Embryonic facial prominence (tissue), 1 donor: ENCODE measurements around the gene OR2W3.
"Not testable (repeated sequence)": the region's sequence is repeated elsewhere in the genome, so short reads cannot be mapped to it uniquely, and the experiment has no call there.

Experiments
- DNase-seq: peaks from one replicate; pipeline ENCODE4 v3.0.0-alpha.2; 2016; ENCODE audit errors: extremely low spot score

The OR2W3 gene

GRCh38 chr1:247919952-247920351 lies 24.6 kb downstream of the OR2W3 start, which contains the start of gene OR2T8:
OR2T8 (plus strand) TSS chr1:247920252; CDS start chr1:247921018, 766 bp downstream.
- DNase-seq, result no peak

GRCh38 chr1:247923941-247924340 lies 28.6 kb downstream of the OR2W3 start:
- no peak for DNase-seq

- no peak for DNase-seq
These were observed 29.5 kb downstream of the OR2W3 start, which contains the start of gene OR2AJ1 for GRCh38 chr1:247924868-247925267. OR2AJ1 (plus strand) TSS chr1:247924889; CDS start chr1:247933769, 8,880 bp downstream.

GRCh38 chr1:247933989-247934388 lies 38.6 kb downstream of the OR2W3 start:
- DNase-seq, result no peak

DNA sequence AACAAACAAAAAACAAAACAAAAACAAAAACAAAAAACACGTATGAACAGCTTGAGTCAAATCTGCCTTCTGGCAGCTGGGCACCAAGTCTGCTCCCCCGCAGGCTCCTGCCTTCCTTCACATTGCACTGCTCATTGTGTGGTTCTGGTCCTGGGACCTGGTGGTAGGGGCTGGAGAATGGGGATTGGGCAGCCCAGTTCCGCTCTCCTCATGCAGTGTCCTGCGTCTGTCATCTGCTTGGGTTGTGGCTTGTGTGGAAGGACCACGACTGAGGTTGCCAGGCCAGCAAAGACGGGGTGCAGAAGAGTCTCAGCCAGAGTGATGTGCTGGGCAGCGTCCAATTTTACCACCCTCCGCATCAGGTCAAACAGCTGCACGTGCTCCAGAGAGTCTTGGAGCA lies 40.4 kb downstream of the OR2W3 start:
- no peak for DNase-seq

DNA sequence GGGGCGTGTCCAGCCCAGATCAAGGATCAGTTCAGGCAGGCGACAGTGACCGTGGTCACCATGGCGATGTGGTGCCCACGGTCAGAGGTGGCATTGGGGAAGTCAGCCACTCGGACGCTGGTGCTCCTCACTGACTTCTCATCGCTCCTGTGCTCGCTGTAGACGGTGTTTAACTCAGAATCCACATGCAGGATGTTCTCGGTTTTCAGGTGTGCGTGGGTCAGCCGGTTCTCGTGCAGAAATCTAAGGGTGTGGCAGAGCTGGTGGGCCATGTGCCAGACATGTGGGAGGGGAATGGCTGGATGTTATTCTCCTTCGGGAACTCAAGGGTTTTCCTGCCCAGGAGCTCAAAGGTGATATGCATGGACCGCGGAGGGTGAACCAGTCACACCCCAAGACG lies 41.0 kb downstream of the OR2W3 start:
- DNase-seq, result no peak

DNA sequence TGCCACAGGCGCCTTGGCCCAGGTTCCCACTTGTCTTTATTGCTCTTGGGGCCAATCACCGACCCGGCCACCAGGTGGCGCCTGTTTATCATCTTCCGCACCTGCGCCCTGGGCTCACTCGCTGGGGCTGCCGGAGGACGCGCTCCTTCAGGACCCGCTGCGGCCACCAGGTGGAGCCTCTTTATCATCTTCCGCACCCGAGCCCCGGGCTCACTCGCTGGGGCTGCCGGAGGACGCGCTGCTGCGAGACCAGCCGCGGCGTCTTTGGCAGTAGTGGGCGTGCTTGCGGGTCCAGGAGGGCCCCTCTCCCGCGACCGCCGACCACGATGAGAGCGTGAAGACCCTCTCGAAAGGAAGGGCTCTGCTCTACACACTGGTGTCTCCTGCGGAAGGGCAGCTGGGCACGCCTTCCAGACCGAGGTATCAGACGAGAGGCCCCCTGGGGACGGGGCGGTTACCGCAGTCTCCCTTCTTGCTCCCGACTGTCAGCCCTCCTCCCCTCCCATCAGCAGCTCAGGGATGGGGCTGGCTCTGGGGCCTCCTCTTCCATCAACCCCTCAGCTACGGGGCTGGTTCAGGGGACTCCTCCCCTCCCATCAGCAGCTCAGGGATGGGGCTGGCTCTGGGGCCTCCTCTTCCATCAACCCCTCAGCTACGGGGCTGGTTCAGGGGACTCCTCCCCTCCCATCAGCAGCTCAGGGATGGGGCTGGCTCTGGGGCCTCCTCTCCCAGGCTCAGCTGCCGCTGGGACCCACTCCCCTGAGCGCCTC lies 41.8 kb downstream of the OR2W3 start:
- DNase-seq, result not testable (repeated sequence)

GRCh38 chr1:247942624-247943023 lies 47.2 kb downstream of the OR2W3 start:
- no peak for DNase-seq
